ENCODE results near the gene KIF1C. TPM values are rescaled to one million over a fixed set of nuclear protein-coding genes. Genes with fewer than 3 reads are reported as not detected.

Gene KIF1C
- 52.9 and 56.7 TPM in 2 replicates for total RNA-seq

GRCh38 chr17:4997302-4998026 lies at the start of gene KIF1C, which contains the start of gene INCA1:
Gene KIF1C, plus strand, starts transcription at chr17:4997950. Its CDS starts 2,297 bp downstream, at chr17:5000247.
Gene INCA1, minus strand, starts transcription at chr17:4997522. Its CDS starts 3,085 bp downstream, at chr17:4994437.
- intact Hi-C loops (cut with micrococcal nuclease), result loop anchor here (1.0 to 5.0 kb wide), 5 partner anchors 10 to 195 kb away; partner anchors contain the start of genes CAMTA2, PFN1, RNF167 and SLC25A11

- intact Hi-C loops (cut with micrococcal nuclease), result loop anchor here (1.0 to 2.0 kb wide), 5 partner anchors 8 to 805 kb away; partner anchors contain the start of genes CAMTA2, CYB5D2, DERL2 and INCA1
Observed at GRCh38 chr17:4948166-4948930, 49.4 kb upstream of the KIF1C start, which contains the start of gene PFN1. Gene PFN1, minus strand, starts transcription at chr17:4948530. Its CDS starts 136 bp downstream, at chr17:4948394.

GRCh38 chr17:4948931-4949320 lies 48.8 kb upstream of the KIF1C start:
- intact Hi-C loops (cut with micrococcal nuclease), result loop anchor here (1.0 to 2.0 kb wide), 6 partner anchors 9 to 806 kb away; partner anchors contain the start of genes CAMTA2, CYB5D2, DERL2 and INCA1

- intact Hi-C loops (cut with micrococcal nuclease), result loop anchor here (1.0 to 2.0 kb wide), 2 partner anchors 18 to 537 kb away; partner anchors contain the start of genes DERL2, MIS12 and SPAG7
Observed at GRCh38 chr17:4949321-4950074, 48.3 kb upstream of the KIF1C start.

GRCh38 chr17:4950075-4950745 lies 47.5 kb upstream of the KIF1C start:
- intact Hi-C loops (cut with micrococcal nuclease), result no loop called here

- intact Hi-C loops (cut with micrococcal nuclease), result no loop called here
Observed at GRCh38 chr17:4950746-4951204, 47.0 kb upstream of the KIF1C start, which contains the start of gene ENO3. Gene ENO3, plus strand, starts transcription at chr17:4951119. Its CDS starts 711 bp downstream, at chr17:4951830.

- intact Hi-C loops (cut with micrococcal nuclease), result no loop called here
Observed at GRCh38 chr17:4951486-4951885, 46.3 kb upstream of the KIF1C start.

GRCh38 chr17:4953451-4953961 lies 44.2 kb upstream of the KIF1C start:
- intact Hi-C loops (cut with micrococcal nuclease), result no loop called here

- intact Hi-C loops (cut with micrococcal nuclease), result no loop called here
Observed at GRCh38 chr17:4955091-4955490, 42.7 kb upstream of the KIF1C start.

GRCh38 chr17:4956493-4957061 lies 41.2 kb upstream of the KIF1C start:
- intact Hi-C loops (cut with micrococcal nuclease), result loop anchor here (1.0 kb wide), 1 partner anchor 47 kb away; no protein-coding TSS in a partner anchor

- intact Hi-C loops (cut with micrococcal nuclease), result no loop called here
Observed at GRCh38 chr17:4958102-4958501, 39.6 kb upstream of the KIF1C start.

- intact Hi-C loops (cut with micrococcal nuclease), result no loop called here
Observed at GRCh38 chr17:4959261-4959965, 38.3 kb upstream of the KIF1C start.

- intact Hi-C loops (cut with micrococcal nuclease), result no loop called here
Observed at GRCh38 chr17:4960279-4960922, 37.3 kb upstream of the KIF1C start.

- intact Hi-C loops (cut with micrococcal nuclease), result no loop called here
Observed at GRCh38 chr17:4965311-4965986, 32.3 kb upstream of the KIF1C start.

GRCh38 chr17:4966844-4967538 lies 30.8 kb upstream of the KIF1C start:
- intact Hi-C loops (cut with micrococcal nuclease), result loop anchor here (1.0 kb wide), 11 partner anchors 18 to 824 kb away; partner anchors contain the start of genes ARRB2, CAMTA2, CYB5D2 and DERL2

GRCh38 chr17:4967539-4968485 lies 29.9 kb upstream of the KIF1C start, which contains the start of gene SPAG7:
Gene SPAG7, minus strand, starts transcription at chr17:4967817. Its CDS starts 13 bp downstream, at chr17:4967804.
- intact Hi-C loops (cut with micrococcal nuclease), result loop anchor here (1.0 kb wide), 11 partner anchors 19 to 825 kb away; partner anchors contain the start of genes ARRB2, CAMTA2, CYB5D2 and DERL2

All from T-helper 1 cell treated with Interleukin-12 subunit alpha and Interleukin-12 subunit beta and Interleukin-4 antibody, amounts not matched to agents 30 ng/mL and 1 ng/mL, for 36 hours (primary cell).